Endothelial cell of umbilical vein (primary cell): ENCODE results near the gene SPPL3. TPM values are rescaled to one million over a fixed set of nuclear protein-coding genes. Genes with fewer than 3 reads are reported as not detected.

Experiments
- BruUV-seq: library from RNA; stranded (reverse); fragments of 400-500 nt; replicated peaks from 2 replicates; lab custom pipeline; 2021; lab: Mats Ljungman, UMichigan
- CTCF ChIA-PET: fragments of 300-600, 350-600 bp; sonication (Branson Sonifier 250); formaldehyde crosslinking; loops from one replicate; lab custom pipeline; 2021; ENCODE audit warnings: antibody characterized with exemption, inconsistent platforms; lab: Charles Lee
- POLR2A ChIA-PET: fragments of 300-600, 350-600 bp; sonication (Branson Sonifier 250); formaldehyde crosslinking; loops from one replicate; lab custom pipeline; 2021; ENCODE audit warnings: antibody characterized with exemption, inconsistent platforms; lab: Charles Lee
- DNase-seq: peaks from one replicate; pipeline ENCODE4 v3.0.0-alpha.2; 2011; ENCODE audit warnings: low read depth, low spot score
- FAIRE-seq: peaks from 2 replicates; lab custom pipeline; 2011; peaks lifted over from hg19 to GRCh38; lab: Jason Lieb, UNC
- H2AFZ ChIP-seq: 2 replicates; pipeline ENCODE4 v1.6.0; 2012; ENCODE audit warnings: low read depth, low read length, control low read depth, inconsistent platforms
- H3K27ac ChIP-seq: 2 replicates; pipeline ENCODE4 v1.5.1; 2011; ENCODE audit warnings: low read depth, mild to moderate bottlenecking, control low read depth, low read length, moderate library complexity; ENCODE audit not compliant: insufficient read depth
- H3K27me3 ChIP-seq, 2 experiments: 2 replicates each; pipeline versions ENCODE4 v1.6.0 to v1.6.1; 2011; ENCODE audit warnings: low read length in 2 of 2, mixed read lengths in 1 of 2; ENCODE audit not compliant: control insufficient read depth in 2 of 2, insufficient read depth in 2 of 2
- H3K36me3 ChIP-seq, 2 experiments: 2 replicates in 1 of 2; 3 replicates in 1 of 2; pipeline ENCODE4 v1.5.1; 2011; ENCODE audit warnings: low read length in 2 of 2, mild to moderate bottlenecking in 1 of 2, moderate library complexity in 1 of 2; ENCODE audit not compliant: control insufficient read depth in 2 of 2, insufficient read depth in 2 of 2; ENCODE audit errors: extremely low read depth in 1 of 2
- H3K4me1 ChIP-seq: 3 replicates; pipeline ENCODE4 v1.5.1; 2011; ENCODE audit warnings: mild to moderate bottlenecking, low read length; ENCODE audit not compliant: control insufficient read depth, insufficient read depth; ENCODE audit errors: extremely low read depth
- H3K4me2 ChIP-seq: 2 replicates; pipeline ENCODE4 v1.6.1; 2011; ENCODE audit warnings: low read length, control low read depth, mixed read lengths; ENCODE audit not compliant: insufficient read depth
- H3K4me3 ChIP-seq, 3 experiments: fragments of 200-600 bp in 1 of 3; sonication (generic), shearing (Covaris generic) in 1 of 3; replicated peaks in 1 of 3; 2 replicates each; pipeline ENCODE4 v1.5.1; 2011 to 2016; ENCODE audit warnings: control low read depth in 3 of 3, low read length in 3 of 3, mild to moderate bottlenecking in 2 of 3, inconsistent platforms in 1 of 3, low read depth in 1 of 3, moderate library complexity in 1 of 3; ENCODE audit not compliant: insufficient read depth in 1 of 3
- H3K79me2 ChIP-seq: 2 replicates; pipeline ENCODE4 v1.6.0; 2012; ENCODE audit warnings: low read length, inconsistent platforms; ENCODE audit not compliant: control insufficient read depth, insufficient read depth
- H3K9ac ChIP-seq: replicated peaks from 2 replicates; pipeline ENCODE3; 2011; ENCODE audit warnings: low read length, control low read depth; ENCODE audit not compliant: insufficient read depth; ENCODE audit errors: extremely low read depth
- H3K9me1 ChIP-seq: replicated peaks from 3 replicates; pipeline ENCODE4 v1.6.0; 2011; ENCODE audit warnings: mild to moderate bottlenecking, low read length; ENCODE audit not compliant: control insufficient read depth, insufficient read depth; ENCODE audit errors: extremely low read depth
- H3K9me3 ChIP-seq: replicated peaks from 2 replicates; pipeline ENCODE4 v1.5.1; 2012; ENCODE audit warnings: low read length, inconsistent platforms; ENCODE audit not compliant: control insufficient read depth, insufficient read depth
- H4K20me1 ChIP-seq: replicated peaks from 2 replicates; pipeline ENCODE3; 2011; ENCODE audit warnings: mild to moderate bottlenecking, low read length; ENCODE audit not compliant: control insufficient read depth, insufficient read depth; ENCODE audit errors: extremely low read depth
- EZH2 ChIP-seq: IDR thresholded peaks from 2 replicates; pipeline ENCODE4 v1.6.1; 2012; ENCODE audit warnings: borderline replicate concordance, low read depth, mild to moderate bottlenecking, moderate library complexity, low read length, inconsistent platforms; ENCODE audit not compliant: severe bottlenecking
- FOS ChIP-seq: IDR thresholded peaks from 2 replicates; pipeline ENCODE4 v1.6.1; 2011; ENCODE audit warnings: mild to moderate bottlenecking, low read length, moderate library complexity, borderline replicate concordance; ENCODE audit not compliant: insufficient read depth
- GATA2 ChIP-seq: IDR thresholded peaks from 2 replicates; pipeline ENCODE4 v1.7.0; 2011; ENCODE audit warnings: low read depth, mild to moderate bottlenecking, moderate library complexity, mixed read lengths, low read length; ENCODE audit not compliant: insufficient read length, insufficient read depth
- JUN ChIP-seq: IDR thresholded peaks from 2 replicates; pipeline ENCODE4 v1.6.1; 2011; ENCODE audit warnings: borderline replicate concordance, low read depth; ENCODE audit not compliant: insufficient read length, insufficient read depth
- MYC ChIP-seq: IDR thresholded peaks from one replicate; pipeline ENCODE4 v1.6.1; 2011; ENCODE audit warnings: mild to moderate bottlenecking, low read depth, low read length
- POLR2A ChIP-seq: IDR thresholded peaks from 2 replicates; pipeline ENCODE4 v1.6.1; 2012; ENCODE audit warnings: low read depth, mild to moderate bottlenecking, control low read depth, low read length
- POLR2AphosphoS5 ChIP-seq: IDR thresholded peaks from 2 replicates; pipeline ENCODE4 v1.6.1; 2012; ENCODE audit warnings: low read depth, mild to moderate bottlenecking, control low read depth, low read length, moderate library complexity; ENCODE audit not compliant: insufficient read depth
- dilution Hi-C: fragments of 300-500 bp; cut with MboI; formaldehyde crosslinking; loops from one replicate; pipeline ENCODE4 v1.15.0; 2019; ENCODE audit warnings: low sequenced_read_pairs; ENCODE audit not compliant: extremely low pct_ligation_motif_present
- intact Hi-C: fragments of 100-400 bp; cut with micrococcal nuclease; formaldehyde crosslinking; loops from one replicate; pipeline ENCODE4 v1.10.0; 2022
- polyA plus RNA-seq, 4 experiments: library from polyadenylated mRNA; depleted of rRNA in 3 of 4; stranded (reverse) in 3 of 4; unstranded in 1 of 4; fragments of >200 nt; gene quantifications; 2 replicates each; pipeline versions ENCODE4 v1.2.1 to v1.2.3, GENCODE V29; 2011 to 2012; ENCODE audit warnings: missing spikeins in 1 of 4
- total RNA-seq: library from RNA; stranded (reverse); gene quantifications from 2 replicates; pipeline ENCODE4 v1.2.3, GENCODE V29; 2021
- TF ChIP-seq, protein P1 (sequence below): IDR thresholded peaks from 2 replicates; pipeline ENCODE4 v1.6.1; 2011; ENCODE audit not compliant: insufficient read depth, insufficient read length
- TF ChIP-seq, protein P2 (sequence below), 2 donors: IDR thresholded peaks; 1 replicate in 1 of 2; 2 replicates in 1 of 2; pipeline ENCODE4 v1.5.1; 2011; ENCODE audit warnings: low read length in 2 of 2, mild to moderate bottlenecking in 2 of 2, moderate library complexity in 2 of 2, control low read depth in 1 of 2, inconsistent platforms in 1 of 2, low read depth in 1 of 2; ENCODE audit not compliant: insufficient read depth in 1 of 2; ENCODE audit errors: extremely low read depth in 1 of 2

The SPPL3 gene
- total and polyA plus RNA-seq, 2 donors (not counting 3 experiments of a cell fraction or from before 2014, with no cell fraction given) = 30.6 to 53.0 TPM

DNA sequence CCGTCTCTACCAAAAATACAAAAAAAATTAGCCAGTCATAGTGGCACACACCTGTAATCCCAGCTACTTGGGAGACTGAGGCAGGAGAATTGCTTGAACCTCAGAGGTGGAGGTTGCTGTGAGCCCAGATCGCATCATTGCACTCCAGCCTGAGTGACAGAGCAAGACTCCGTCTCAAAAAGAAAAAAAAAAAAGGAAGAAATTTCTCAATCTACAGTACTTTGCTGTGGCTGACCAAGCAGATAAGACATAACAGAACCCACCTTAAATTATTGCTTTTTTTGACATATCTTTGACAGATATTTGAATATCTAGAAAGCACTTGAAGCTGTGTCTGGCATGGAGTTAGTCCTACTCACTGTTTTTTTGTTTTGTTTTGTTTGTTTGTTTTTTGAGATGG is 39.3 kb upstream of the SPPL3 start:
- POLR2A ChIA-PET = interaction anchor here (0.7 kb wide), 1 partner anchor 188 kb away, joined by 3 read pairs; no protein-coding TSS in a partner anchor
- Histone ChIP-seq H3K9me3 (no peaks in the 10 kb centered on the region), H3K27ac (no peak overlapping the region), H3K36me3 (no peaks in the 10 kb centered on the region), H3K4me3 (no peak overlapping the region), H3K4me2 (no peak overlapping the region), H3K9me1 (no peaks in the 10 kb centered on the region), H3K79me2 (no peaks in the 10 kb centered on the region), H3K27me3 (peaks cover 0 to 3% of the 10 kb centered on the region in 2 experiments), H4K20me1 (no peaks in the 10 kb centered on the region), H2AFZ (no peak overlapping the region), H3K9ac (no peak overlapping the region), H3K4me1 (no peaks in the 10 kb centered on the region)
- TF ChIP-seq GATA2 (no peak), EZH2 (no peak), POLR2AphosphoS5 (no peak), MYC (no peak), JUN (no peak), FOS (no peak), POLR2A (no peak)
- TF ChIP-seq, protein P1, sequence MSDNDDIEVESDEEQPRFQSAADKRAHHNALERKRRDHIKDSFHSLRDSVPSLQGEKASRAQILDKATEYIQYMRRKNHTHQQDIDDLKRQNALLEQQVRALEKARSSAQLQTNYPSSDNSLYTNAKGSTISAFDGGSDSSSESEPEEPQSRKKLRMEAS = no peak
- TF ChIP-seq, protein P2, sequence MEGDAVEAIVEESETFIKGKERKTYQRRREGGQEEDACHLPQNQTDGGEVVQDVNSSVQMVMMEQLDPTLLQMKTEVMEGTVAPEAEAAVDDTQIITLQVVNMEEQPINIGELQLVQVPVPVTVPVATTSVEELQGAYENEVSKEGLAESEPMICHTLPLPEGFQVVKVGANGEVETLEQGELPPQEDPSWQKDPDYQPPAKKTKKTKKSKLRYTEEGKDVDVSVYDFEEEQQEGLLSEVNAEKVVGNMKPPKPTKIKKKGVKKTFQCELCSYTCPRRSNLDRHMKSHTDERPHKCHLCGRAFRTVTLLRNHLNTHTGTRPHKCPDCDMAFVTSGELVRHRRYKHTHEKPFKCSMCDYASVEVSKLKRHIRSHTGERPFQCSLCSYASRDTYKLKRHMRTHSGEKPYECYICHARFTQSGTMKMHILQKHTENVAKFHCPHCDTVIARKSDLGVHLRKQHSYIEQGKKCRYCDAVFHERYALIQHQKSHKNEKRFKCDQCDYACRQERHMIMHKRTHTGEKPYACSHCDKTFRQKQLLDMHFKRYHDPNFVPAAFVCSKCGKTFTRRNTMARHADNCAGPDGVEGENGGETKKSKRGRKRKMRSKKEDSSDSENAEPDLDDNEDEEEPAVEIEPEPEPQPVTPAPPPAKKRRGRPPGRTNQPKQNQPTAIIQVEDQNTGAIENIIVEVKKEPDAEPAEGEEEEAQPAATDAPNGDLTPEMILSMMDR (IDR thresholded peaks at IDR 0.05; ENCODE audit: extremely low read depth in 1 of 2, insufficient read depth in 1 of 2, low read depth in 1 of 2, low read length in 2 of 2) = no peak
- FAIRE-seq (no peak), DNase-seq (no peak)
- CTCF ChIA-PET = interaction anchor here (0.6 to 3.6 kb wide), 12 partner anchors 10 to 337 kb away, joined by 3 to 23 read pairs (median 4); no protein-coding TSS in a partner anchor
- BruUV-seq = no TSS peak
- dilution Hi-C loops = no loop called here
- intact Hi-C loops = no loop called here
